Gastrocnemius medialis (tissue), 4 donors: ENCODE results near the gene PSRC1. TPM values are rescaled to one million over a fixed set of nuclear protein-coding genes. Genes with fewer than 3 reads are reported as not detected.

Experiments
- ATAC-seq, 2 donors: fragments of 150-250 bp; one replicate each; pipeline ENCODE4 v1.9.1; 2016
- DNase-seq, 2 donors: peaks; one replicate each; pipeline ENCODE4 v3.0.0-alpha.2; 2019
- H3K27ac ChIP-seq, 4 donors: fragments of 200-600 bp; sonication (generic); 1 replicate in 1 of 4; 2 replicates in 3 of 4; pipeline ENCODE4 v1.5.1; 2016 to 2018; ENCODE audit warnings: mild to moderate bottlenecking in 2 of 4, moderate library complexity in 1 of 4
- H3K27me3 ChIP-seq, 3 donors: fragments of 200-600 bp; sonication (generic) in 2 of 3; 1 replicate in 1 of 3; 2 replicates in 2 of 3; pipeline versions ENCODE4 v1.5.1 to v1.6.0; 2016 to 2019; ENCODE audit warnings: mild to moderate bottlenecking in 1 of 3, moderate library complexity in 1 of 3
- H3K36me3 ChIP-seq, 2 donors: fragments of 200-600 bp; sonication (generic) in 1 of 2; one replicate each; pipeline ENCODE4 v1.5.1; 2017 to 2018
- H3K4me1 ChIP-seq, 2 donors: fragments of 200-600 bp; sonication (generic) in 1 of 2; one replicate each; pipeline ENCODE4 v1.5.1; 2016 to 2017; ENCODE audit warnings: mild to moderate bottlenecking in 2 of 2
- H3K4me3 ChIP-seq, 4 donors: fragments of 200-600 bp; sonication (generic) in 3 of 4; 1 replicate in 1 of 4; 2 replicates in 3 of 4; pipeline ENCODE4 v1.5.1; 2016 to 2019; ENCODE audit warnings: mild to moderate bottlenecking in 2 of 4
- H3K9me3 ChIP-seq, 3 donors: fragments of 200-600 bp; sonication (generic) in 2 of 3; 1 replicate in 1 of 3; 2 replicates in 2 of 3; pipeline ENCODE4 v1.5.1; 2016 to 2019
- POLR2A ChIP-seq, 2 donors: fragments of 450-650 bp; IDR thresholded peaks; one replicate each; pipeline ENCODE4 v1.6.1; 2017; ENCODE audit warnings: antibody characterized with exemption in 2 of 2, mild to moderate bottlenecking in 2 of 2, moderate library complexity in 2 of 2
- in situ Hi-C, 4 donors: fragments of 200-750 bp; cut with MboI; loops; one replicate each; pipeline versions ENCODE4 v1.15.0 to v1.8.0; 2017; ENCODE audit warnings: low sequenced_read_pairs in 4 of 4
- intact Hi-C: fragments of 100-400 bp; cut with DNase I; formaldehyde crosslinking; loops from one replicate; pipeline ENCODE4 v1.15.1; 2023; ENCODE audit warnings: low total_unique reads
- total RNA-seq, 4 donors: library from RNA; depleted of rRNA; stranded (reverse); fragments of >200 nt; gene quantifications; one replicate each; pipeline versions ENCODE4 v1.1.0 to v1.2.3, GENCODE V29; 2016
- TF ChIP-seq, protein P1 (sequence below), 5 experiments: fragments of 450-650 bp in 3 of 5; fragments of 200-600 bp in 2 of 5; sonication (generic) in 2 of 5; IDR thresholded peaks in 4 of 5; conservative IDR thresholded peaks in 1 of 5; 1 replicate in 4 of 5; 2 replicates in 1 of 5; pipeline ENCODE4 v1.5.1; 2016 to 2019; ENCODE audit warnings: antibody characterized with exemption in 5 of 5, mild to moderate bottlenecking in 3 of 5, moderate library complexity in 3 of 5

PSRC1 gene
- total RNA-seq, result 1 to 10 TPM in 1 of 4 donors, under 1 TPM in 2, not detected in 1; 0.19 to 2.3 (median 0.84) TPM

- Histone ChIP-seq H3K9me3 (no peaks in the 10 kb centered on the region), H3K27ac (peak within 1 kb of the TSS; percentile 79 to 93 (median 86)), H3K27me3 (no peaks in the 10 kb centered on the region), H3K36me3 (no peaks in the 10 kb centered on the region), H3K4me3 (peak within 1 kb of the TSS; percentile 64 to 72 (median 64)), H3K4me1 (peaks cover 13 to 19% of the 10 kb centered on the region in 2 donors)
- DNase-seq, result peak; percentile 95 to 96
- in situ Hi-C loops, result loop anchor here in 1 of 4 donors (10.0 to 25.0 kb wide), 2 partner anchors 112 to 254 kb away; partner anchors contain the start of genes GNAI3, GPR61 and SORT1
- ATAC-seq, result peak; percentile 94 to 98
- TF ChIP-seq, protein P1, sequence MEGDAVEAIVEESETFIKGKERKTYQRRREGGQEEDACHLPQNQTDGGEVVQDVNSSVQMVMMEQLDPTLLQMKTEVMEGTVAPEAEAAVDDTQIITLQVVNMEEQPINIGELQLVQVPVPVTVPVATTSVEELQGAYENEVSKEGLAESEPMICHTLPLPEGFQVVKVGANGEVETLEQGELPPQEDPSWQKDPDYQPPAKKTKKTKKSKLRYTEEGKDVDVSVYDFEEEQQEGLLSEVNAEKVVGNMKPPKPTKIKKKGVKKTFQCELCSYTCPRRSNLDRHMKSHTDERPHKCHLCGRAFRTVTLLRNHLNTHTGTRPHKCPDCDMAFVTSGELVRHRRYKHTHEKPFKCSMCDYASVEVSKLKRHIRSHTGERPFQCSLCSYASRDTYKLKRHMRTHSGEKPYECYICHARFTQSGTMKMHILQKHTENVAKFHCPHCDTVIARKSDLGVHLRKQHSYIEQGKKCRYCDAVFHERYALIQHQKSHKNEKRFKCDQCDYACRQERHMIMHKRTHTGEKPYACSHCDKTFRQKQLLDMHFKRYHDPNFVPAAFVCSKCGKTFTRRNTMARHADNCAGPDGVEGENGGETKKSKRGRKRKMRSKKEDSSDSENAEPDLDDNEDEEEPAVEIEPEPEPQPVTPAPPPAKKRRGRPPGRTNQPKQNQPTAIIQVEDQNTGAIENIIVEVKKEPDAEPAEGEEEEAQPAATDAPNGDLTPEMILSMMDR (IDR thresholded peaks at IDR 0.05 in 4 of 5, conservative IDR thresholded peaks at IDR 0.05 in 1 of 5), result peak in 4 of 5 experiments; percentile 43 to 71 (median 59)
- peak; percentile 66 to 68 for TF ChIP-seq POLR2A (IDR thresholded peaks at IDR 0.05)
- intact Hi-C loops, result no loop called here
Observed at GRCh38 chr1:109282952-109283747, at the start of gene PSRC1. Gene PSRC1, minus strand, starts transcription at chr1:109283145.

DNA sequence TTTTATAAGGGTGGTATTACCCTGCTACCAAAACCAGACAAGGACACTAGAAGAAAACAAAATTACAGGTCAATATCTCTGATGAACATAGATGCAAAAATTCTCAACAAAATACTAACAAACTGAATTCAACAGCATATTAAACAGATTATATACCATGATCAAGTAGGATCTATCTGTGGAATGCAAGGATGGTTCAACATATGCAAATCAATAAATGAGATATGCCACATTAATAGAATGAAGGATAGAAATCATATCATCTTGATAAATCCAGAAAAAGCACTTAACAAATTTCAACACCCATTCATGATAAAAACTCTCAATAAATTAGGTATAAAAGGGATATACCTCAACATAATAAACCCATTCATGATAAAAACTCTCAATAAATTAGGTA is 48.2 kb upstream of the PSRC1 start:
- peaks cover 5 to 97% of the 10 kb centered on the region in 2 donors for H3K36me3 ChIP-seq

DNA sequence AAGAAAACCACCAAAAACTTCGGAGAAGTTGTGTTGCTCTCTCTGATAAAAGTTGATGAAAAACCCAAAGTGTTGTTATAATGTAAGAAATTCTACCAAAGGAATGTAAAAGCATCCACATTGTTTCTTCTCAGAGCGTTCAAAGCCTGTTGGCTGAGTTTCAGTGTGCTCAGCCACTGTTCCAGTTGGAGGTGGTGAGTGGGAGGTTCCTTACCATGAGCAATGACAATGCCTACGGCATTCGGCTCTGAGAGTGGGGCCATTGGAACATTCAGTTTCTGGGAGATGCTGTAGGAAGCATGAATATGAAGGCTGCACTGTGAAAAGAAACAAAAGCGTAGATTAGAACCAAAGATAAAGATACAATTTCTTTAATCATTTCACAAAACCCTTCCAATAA is 44.3 kb upstream of the PSRC1 start:
- peaks cover 0 to 7% (median 0%) of the 10 kb centered on the region in 3 donors for H3K9me3 ChIP-seq
- TF ChIP-seq, protein P1 (IDR thresholded peaks at IDR 0.05 in 4 of 5, conservative IDR thresholded peaks at IDR 0.05 in 1 of 5), result no peak
- TF ChIP-seq POLR2A (IDR thresholded peaks at IDR 0.05), result no peak
- H3K27me3 ChIP-seq, result no peaks in the 10 kb centered on the region
- H3K27ac ChIP-seq, result no peak overlapping the region
- DNase-seq (no peak), ATAC-seq (no peak)
- peaks cover under 1 to 97% of the 10 kb centered on the region in 2 donors for H3K36me3 ChIP-seq
- intact Hi-C loops (no loop called here), in situ Hi-C loops (no loop called here)
- no peaks in the 10 kb centered on the region for H3K4me1 ChIP-seq
- no peak overlapping the region for H3K4me3 ChIP-seq

More for the DNA sequence above, 48.2 kb upstream of the PSRC1 start:
- intact Hi-C loops, result no loop called here
- DNase-seq (no peak), ATAC-seq (no peak)
- TF ChIP-seq POLR2A (IDR thresholded peaks at IDR 0.05), result no peak
- TF ChIP-seq, protein P1 (IDR thresholded peaks at IDR 0.05 in 4 of 5, conservative IDR thresholded peaks at IDR 0.05 in 1 of 5), result no peak
- peaks cover 0 to 7% (median 0%) of the 10 kb centered on the region in 3 donors for H3K9me3 ChIP-seq
- no peak overlapping the region for H3K27ac ChIP-seq
- no peaks in the 10 kb centered on the region for H3K27me3 ChIP-seq
- H3K4me1 ChIP-seq, result no peaks in the 10 kb centered on the region
- in situ Hi-C loops, result no loop called here
- no peak overlapping the region for H3K4me3 ChIP-seq

DNA sequence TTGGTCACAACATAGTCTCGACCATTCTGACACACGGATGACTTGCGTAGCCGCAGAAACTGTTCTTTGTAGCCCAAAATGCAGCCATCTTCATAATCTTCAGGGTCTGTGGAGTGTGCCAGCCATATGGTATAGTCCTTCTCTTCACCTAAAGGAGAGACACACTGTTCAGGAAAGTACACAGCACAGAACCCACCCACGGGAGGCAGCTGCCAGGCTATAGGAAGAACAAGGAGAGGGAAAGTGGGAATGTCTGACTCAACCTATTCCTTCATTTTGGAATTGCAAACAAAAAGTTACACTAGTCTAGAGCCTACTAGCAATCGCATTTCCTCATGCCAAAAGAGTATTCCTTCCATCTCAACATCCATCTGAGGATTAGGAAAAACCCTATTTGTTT is 40.0 kb upstream of the PSRC1 start:
- ATAC-seq, result no peak
- in situ Hi-C loops, result no loop called here
- intact Hi-C loops, result no loop called here

More for the DNA sequence above, 40.0 kb upstream of the PSRC1 start:
- no peak overlapping the region for H3K27ac ChIP-seq
- TF ChIP-seq, protein P1 (IDR thresholded peaks at IDR 0.05 in 4 of 5, conservative IDR thresholded peaks at IDR 0.05 in 1 of 5), result no peak
- TF ChIP-seq POLR2A (IDR thresholded peaks at IDR 0.05), result no peak
- no peak overlapping the region for H3K4me3 ChIP-seq
- H3K36me3 ChIP-seq, result peaks cover 0 to 100% of the 10 kb centered on the region in 2 donors
- no peak for DNase-seq
- H3K9me3 ChIP-seq, result no peaks in the 10 kb centered on the region
- no peaks in the 10 kb centered on the region for H3K4me1 ChIP-seq
- no peaks in the 10 kb centered on the region for H3K27me3 ChIP-seq
